Ishikawa (cell line): Measurements from ENCODE around the gene DOP1B.

Experiments
- CEBPB ChIP-seq: IDR thresholded peaks from 2 replicates; pipeline ENCODE4 v1.6.1; 2012
- CREB1 ChIP-seq: IDR thresholded peaks from 2 replicates; pipeline ENCODE4 v1.6.1; 2012; ENCODE audit warnings: low read depth
- EGR1 ChIP-seq: IDR thresholded peaks from 2 replicates; pipeline ENCODE4 v1.6.1; 2012
- FOXM1 ChIP-seq: IDR thresholded peaks from 2 replicates; pipeline ENCODE4 v1.6.1; 2012; ENCODE audit warnings: low read depth, borderline replicate concordance
- RAD21 ChIP-seq: IDR thresholded peaks from 2 replicates; pipeline ENCODE4 v1.6.1; 2012; ENCODE audit warnings: low read depth
- TCF12 ChIP-seq: IDR thresholded peaks from 2 replicates; pipeline ENCODE4 v1.6.1; 2012; ENCODE audit warnings: low read depth
- YY1 ChIP-seq: IDR thresholded peaks from 2 replicates; pipeline ENCODE4 v1.6.1; 2012; ENCODE audit warnings: low read depth
- TF ChIP-seq, protein P1 (sequence below): IDR thresholded peaks from 2 replicates; pipeline ENCODE4 v1.6.1; 2012

DNA sequence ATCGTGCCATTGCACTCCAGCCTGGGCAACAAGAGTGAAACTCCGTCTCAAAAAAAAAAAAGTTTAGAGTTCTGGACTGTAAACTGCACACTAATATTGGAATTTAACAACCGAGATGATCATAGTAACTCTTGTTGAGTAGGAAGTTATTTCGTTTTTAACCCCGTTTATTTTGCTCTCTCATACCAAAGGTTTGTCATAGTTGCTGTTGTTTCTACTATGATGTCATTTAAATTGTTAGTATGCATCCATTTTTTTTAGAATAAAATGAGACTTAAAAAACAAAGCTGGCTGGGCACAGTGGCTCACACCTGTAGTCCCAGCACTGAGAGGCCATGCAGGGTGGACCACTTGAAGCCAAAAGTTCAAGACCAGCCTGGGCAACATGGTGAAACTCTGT lies 49.3 kb downstream of the DOP1B start:
- TF ChIP-seq CEBPB, result no peak
- TF ChIP-seq FOXM1, result no peak
- TF ChIP-seq RAD21, result no peak
- no peak for TF ChIP-seq CREB1
- no peak for TF ChIP-seq YY1
- TF ChIP-seq EGR1, result no peak
- no peak for TF ChIP-seq TCF12
- TF ChIP-seq, protein P1, sequence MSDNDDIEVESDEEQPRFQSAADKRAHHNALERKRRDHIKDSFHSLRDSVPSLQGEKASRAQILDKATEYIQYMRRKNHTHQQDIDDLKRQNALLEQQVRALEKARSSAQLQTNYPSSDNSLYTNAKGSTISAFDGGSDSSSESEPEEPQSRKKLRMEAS, result no peak
